GM19467 (cell line): ENCODE data around the gene CACNA2D1.
"Not testable (repeated sequence)": the region's sequence is repeated elsewhere in the genome, so short reads cannot be mapped to it uniquely, and the experiment has no call there.

Experiments used
- ATAC-seq: cut with Tn5 transposase; IDR thresholded peaks from one replicate; pipeline ENCODE4 v1.9.1; 2021; ENCODE audit warnings: mild to moderate bottlenecking, moderate library complexity; ENCODE audit not compliant: unreplicated experiment

The CACNA2D1 gene

DNA sequence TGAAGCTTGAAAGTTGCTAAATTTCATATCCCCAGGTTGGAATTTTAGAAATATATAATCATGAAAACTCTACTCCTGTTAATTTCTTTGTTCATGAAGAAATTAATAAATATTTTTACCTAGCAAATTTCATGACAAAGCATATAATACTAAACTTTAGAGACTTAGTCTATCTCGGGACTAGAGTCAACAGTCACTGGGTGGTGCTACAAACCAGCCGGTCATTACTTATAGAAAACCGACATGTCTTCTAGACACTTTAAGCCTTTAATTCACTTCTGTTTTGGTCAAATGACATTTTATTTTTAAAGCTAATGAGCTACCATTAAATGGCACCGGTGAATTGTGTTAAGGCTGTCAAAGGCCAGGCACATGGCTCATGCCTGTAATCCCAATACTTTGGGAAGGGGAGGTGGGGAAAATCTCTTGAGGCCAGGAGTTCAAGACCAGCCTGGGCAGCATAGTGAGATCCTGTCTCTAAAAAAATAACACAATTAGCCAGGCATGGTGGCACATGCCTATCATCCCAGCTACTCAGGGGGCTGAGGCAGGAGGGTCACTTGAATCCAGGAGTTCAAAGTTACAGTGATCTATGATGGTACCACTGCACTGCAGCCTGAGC, 270.1 kb downstream of the CACNA2D1 start:
- ATAC-seq = no peak

DNA sequence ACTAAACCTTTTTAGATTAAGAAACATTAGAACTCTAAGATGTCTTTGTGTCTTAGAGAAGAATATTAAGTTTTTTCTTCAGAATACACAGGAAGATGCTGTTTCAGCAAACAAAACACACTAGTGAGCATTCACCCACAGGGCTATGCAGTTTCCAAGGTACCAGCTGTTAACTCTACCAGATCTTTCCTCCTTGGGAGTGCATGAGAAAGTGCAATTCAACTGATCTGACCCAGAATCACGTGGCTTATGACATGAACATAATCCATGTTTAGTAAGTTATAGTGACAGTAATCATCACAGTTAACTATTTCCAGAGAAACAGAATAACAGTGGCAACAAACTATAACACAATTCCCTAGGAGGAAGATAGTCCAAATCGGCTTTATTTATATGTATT, 270.7 kb downstream of the CACNA2D1 start:
- no peak for ATAC-seq

DNA sequence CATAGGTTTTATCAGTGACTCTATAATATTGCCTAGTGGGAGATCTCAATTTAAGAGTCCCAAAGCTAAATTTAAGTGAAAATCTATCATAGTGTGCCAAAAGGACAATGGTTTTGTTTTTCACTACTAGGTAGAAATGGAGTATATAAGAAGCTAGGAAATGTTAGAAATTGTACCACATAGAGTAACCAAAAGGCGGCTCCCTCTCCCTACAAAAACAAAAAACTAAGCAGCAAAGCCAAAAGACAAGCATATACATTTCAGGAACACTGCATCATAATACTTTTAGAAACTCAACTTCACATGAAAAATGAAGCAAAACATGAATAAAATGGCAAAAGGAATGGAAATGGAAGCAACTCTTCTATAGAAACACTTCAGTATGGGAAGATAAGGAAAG, 271.6 kb downstream of the CACNA2D1 start:
- ATAC-seq = no peak

DNA sequence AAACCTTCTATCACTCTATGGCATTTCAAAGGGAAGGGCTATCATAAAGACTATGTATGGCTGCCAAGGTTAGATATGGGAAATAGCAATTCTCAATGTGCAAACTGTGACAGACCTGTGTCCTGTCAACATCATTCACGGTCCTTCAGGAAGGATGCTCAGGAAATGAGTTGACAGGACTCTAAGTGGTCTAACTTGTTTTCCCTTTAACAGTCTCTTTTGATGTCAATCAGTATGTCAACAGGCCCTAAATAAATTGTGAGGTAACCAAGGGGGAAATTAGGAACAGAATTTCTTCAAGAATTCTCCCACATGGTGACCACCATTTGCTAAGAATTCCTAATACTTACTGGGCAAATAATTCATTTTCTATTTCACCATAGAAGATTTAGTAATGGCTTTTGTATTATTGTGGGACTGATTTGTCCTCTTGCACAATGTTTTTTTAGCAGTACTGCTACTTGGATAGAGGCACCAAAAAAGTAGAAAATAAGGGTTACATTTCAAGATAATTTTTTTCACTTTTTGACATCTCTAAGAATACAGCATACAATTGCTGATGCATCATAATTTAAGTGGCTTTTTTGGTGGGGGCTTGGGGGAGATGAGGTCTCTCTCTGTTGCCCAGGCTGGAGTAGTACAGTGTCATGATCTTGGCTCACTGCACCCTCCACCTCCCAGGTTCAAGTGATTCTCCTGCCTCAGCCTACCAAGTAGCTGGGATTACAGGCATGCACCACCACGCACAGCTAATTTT, 275.8 kb downstream of the CACNA2D1 start:
- ATAC-seq = no peak

DNA sequence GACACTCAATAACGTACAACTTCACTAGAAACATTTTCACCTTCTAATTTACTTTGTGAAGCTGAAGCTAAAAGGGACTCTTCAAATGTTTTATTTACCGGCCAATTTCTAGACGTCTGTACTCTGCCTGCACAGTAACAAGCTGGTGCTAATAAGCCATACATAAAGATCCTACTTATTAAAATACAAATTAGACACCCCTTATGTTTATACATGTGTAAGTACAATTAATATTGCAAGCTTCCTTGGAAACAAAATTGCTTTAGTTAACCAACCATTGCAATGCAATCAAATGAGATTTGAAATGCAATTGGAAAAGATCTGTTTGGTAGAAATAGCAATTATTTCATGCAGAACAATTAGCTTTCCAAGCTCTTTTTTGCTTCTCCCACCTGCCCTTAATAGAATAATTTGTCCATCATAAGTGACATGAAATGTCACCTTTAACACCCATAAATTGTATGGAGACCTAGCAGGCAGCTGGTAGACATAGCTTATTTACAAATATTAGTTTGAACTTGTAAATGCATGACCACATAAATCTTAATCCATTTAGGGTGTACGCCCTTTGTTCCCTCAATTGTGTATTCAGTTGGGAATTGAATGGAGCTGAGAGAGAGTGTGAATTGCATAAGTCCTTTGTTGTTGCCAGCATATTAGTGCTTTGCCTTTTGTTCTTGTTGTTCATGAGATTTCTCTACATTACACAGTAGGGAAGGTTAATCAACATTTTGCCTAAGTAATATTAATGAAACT, 277.1 kb downstream of the CACNA2D1 start:
- ATAC-seq = no peak

DNA sequence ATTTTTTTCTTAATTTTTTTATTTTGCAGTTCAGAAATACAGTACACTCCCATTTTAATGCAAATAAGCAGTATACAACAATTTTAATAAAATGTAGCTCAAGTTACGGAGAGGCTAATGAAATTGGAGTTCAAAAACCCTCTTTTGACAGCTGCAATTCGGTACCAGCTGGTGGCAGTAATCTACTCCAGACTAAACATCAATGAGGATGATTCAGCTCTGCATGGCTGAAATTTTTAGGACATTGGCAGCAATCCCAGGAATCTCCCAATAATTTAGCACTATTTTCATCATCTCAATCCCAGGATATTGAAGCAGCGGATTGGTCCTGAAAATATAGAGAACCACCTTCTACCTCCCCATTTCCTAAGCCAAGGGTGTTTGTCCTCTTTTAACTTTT, 278.8 kb downstream of the CACNA2D1 start:
- ATAC-seq = no peak

DNA sequence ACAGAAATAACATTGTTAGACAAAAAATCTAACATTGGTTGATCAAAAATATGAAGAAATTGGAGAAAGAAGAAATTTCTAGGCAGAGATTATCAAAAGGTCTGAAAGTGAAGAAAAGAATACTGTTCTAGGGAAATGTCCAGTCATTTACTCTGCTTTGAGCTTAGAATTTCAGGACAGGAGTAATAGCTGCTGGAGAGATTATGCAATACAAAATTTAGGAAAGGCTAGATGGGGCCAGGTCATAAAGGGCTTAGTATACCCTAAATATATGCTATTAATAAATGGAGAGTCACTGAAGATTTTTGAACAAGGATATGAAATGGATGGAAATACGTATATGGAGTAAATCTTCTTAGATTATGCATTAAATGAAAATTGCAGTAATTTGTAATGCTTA, 279.2 kb downstream of the CACNA2D1 start:
- no peak for ATAC-seq

DNA sequence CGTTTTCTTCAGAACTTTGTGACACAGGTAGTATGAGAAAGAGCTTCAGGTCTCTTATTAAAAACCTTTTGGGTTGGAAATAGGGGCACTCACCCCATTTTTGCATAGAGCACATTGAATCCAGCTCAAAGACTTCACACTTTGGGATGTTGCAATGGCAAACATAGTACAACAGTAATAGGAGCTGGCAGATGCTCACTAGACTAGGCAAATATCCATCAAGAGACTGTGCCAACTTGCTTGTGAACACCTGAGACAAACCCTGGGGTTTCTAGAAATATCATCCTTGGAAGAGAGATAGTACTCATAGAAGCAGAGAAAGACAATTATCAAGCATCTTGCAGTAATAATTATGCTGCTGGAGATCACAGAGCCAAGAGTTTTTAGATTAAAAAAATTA, 280.0 kb downstream of the CACNA2D1 start:
- no peak for ATAC-seq

DNA sequence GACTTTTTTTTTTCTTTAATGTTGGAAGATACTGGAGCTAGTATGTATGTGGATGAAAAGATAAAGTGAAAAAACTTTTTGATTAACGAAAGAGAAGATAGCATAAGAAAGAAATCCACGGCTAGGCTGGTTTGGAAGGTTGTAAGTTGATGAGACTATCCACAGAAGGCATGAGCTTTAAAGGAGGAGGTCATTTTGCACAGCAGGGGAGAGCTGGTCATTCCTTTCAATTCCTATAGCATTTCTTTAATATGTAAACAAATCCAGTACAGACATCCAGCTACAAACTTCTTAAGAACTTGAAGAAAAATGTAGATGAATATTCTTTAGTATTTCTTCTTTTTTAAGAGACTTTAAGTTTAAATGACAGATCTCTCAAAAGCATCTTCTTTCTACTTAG, 281.3 kb downstream of the CACNA2D1 start:
- no peak for ATAC-seq

DNA sequence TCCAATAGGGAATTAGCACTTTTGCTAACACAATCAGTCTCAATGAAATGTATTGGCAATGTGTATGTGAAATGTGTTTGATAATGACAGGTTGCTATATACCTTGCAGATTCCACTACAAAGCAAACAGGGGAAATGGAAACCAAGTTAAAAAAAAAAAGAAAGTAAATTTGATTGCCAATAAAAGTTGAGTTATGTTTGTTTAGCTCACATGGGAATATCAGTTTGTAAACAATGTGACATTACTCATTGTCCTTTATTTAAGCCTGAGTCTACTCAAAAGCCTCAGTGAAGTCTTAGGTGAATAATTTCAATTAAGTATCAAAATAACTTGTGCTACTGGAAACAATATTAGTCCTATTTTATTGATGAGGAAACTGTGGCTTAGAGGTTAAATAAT, 285.2 kb downstream of the CACNA2D1 start:
- ATAC-seq = no peak

DNA sequence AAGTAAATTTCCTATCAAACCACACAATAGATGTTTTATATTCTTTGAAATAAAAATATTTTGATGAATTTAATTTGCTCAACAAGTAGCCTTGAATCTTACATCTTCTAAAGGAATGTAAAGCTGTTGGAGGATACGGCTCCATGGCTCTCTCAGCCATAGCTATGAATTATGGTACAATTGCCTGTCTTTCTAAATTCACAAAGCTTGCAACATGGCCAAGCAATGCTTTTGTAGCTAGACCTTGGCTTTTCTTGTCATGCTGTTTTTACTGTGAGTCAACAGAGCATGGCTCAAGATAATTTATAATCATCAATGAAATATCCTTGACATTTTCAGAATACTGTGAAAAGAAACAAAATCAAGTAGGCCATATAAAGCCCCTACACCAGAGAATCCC, 286.7 kb downstream of the CACNA2D1 start:
- no peak for ATAC-seq

DNA sequence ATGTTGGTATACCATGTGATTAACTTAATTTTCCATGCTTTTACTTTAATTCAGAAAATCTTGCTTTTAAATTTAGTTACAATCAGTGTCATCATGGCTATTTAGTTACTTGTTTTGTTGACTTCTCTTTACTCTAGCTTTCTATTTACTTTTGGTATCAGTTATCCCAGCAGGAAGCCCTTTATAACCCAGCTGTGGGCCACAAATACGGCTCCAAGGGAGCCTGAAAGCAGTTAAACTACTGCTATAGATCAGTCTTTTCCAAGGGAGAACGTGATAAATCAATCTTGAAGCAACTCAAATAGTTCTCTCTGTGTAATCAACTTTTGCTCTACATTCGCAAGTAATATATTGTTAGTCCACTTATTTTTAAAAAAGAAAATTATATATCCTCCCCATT, 287.4 kb downstream of the CACNA2D1 start:
- ATAC-seq = no peak

DNA sequence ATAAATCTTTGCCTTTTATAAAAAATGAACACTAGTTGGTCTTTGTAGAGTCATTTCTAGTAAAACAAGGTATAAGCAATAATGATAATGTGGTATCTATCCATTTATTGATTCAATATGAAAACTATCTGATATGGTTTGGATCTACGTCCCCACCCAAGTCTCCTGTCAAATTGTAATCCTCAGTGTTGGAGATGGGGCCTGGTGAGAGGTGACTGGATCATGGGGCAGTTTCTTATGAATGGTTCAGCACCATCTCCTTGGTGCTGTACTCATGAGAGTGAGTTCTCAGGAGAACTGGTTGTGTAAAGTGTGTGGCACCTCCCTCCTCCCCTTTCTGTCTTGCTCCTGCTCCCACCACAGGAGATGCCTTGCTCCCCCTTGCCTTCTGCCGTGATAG, 288.8 kb downstream of the CACNA2D1 start:
- ATAC-seq = no peak

DNA sequence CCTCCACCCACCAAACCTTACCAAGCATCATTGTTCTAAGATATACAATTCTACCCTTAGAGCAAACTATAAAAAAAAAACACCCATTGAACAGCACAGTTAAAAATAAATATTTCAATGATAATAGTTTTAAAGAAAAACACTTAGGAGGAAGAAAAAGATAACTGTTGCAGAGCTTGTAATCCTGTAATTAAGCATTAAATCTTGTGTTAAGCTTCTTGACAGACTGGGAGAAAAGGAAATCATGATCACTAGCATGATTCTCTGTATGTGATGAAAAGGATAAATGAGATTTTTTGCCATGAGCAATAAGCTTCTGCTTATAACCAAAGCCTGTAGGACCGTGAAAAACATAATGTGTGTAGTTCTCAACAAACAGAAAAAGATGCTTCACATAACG, 289.8 kb downstream of the CACNA2D1 start:
- no peak for ATAC-seq

DNA sequence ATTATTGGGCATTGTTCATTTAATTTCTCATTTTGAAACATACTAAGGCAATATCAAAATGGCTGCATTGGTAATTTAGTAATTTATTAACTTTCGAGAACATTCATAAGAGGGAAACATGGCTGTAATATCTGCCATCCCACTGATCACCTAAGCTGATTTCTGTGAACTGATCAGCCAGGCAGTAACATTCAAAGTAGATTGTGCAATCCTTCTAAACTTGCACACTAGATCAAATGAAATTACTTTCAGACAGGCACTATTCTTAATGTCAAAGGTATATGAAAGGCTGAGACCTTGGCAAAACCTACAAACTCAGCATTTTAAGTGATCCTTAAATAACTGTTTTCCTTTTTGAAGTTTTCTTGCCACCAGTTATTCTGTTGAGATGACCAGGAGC, 290.7 kb downstream of the CACNA2D1 start:
- no peak for ATAC-seq

DNA sequence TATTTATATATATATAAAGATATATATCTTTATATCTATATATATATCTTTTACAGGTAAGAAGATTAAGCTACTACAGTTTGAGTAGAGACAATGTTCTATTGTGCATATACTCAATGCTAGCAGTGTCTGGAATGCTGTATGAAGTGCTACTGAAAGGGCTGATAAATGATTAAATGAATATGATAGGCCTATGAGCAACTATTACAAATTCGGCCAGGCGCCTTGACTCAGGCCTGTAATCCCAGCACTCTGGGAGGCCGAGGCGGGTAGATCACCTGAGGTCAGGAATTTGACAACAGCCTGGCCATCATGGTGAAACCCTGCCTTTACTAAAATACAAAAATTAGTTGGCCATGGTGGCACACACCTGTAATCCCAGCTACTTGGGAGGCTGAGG, 297.1 kb downstream of the CACNA2D1 start:
- no peak for ATAC-seq

DNA sequence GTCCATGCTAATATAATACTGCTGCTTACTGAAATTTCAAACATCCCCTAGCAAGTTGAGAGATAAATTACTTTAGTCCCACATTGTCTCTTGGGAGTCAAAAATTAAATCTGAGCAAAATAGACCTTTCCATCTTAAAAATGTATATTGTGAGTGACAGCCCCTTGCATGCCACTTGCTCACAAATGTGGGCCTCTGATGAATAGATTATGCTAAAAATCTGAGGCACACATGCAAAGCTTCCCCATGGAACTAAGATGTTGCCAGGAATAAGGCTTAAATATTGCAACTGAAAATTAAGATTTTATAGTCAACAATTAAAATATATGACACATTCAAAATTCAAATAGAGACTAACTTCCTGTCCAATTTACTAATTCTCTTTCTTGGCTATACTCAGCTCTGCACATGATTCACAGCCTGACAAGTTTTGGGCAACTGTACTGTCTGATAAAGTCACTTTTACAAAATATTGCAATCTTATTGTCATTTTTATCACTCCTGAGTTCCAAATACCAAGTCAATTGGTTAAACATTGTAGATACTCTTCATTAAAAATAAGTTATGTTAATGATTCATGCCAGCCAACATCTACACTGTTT, 301.2 kb downstream of the CACNA2D1 start:
- ATAC-seq = no peak

DNA sequence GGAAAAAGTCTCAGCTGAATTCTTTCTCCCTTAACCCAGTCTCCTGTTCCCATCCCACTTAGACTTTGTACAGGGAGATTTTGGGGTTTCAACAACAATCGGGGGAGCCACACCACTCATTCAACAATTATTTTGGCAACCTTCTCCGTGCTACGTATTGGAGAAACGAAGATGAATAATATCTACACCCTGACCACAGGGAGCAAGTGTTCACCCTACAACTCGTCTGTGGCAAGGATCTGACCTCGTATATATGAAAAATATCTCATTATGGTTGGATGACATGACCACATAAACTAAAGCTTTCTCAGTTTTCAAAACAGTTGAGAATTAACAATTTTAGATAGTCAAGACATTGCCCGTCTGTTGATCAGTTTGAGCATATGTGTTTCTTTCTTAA, 302.1 kb downstream of the CACNA2D1 start:
- ATAC-seq = no peak

DNA sequence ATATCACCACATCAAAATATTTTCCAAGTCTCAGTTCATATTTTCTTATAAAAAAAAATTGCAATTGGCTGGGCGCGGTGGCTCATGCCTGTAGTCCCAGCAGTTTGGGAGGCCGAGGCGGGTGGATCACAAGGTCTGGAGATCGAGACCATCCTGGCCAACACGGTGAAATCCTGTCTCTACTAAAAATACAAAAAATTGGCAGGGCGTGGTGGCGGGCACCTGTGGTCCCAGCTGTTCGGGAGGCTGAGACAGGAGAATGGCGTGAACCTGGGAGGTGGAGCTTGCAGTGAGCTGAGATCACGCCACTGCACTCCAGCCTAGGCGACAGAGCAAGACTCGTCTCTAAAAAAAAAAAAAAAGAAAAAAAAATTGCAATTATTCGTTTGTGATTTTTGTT, 303.0 kb downstream of the CACNA2D1 start:
- ATAC-seq = not testable (repeated sequence)

DNA sequence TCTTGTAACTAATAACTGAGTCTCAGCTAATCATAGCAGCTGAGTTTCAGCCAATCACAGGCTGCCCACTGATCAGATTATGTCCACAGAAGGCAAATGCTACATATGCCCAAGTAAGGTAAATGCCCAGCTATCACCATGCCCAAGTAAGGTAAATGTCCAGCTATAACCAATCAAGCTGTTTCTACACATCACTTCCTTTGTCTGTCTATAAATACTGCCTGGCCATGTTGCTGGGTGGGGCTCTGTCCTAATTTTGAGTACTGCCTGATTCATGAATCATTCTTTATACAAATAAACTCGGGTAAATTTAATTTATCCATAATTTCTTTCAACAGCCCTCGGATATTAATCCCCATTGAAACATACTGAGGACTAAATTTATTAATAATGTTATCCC, 312.4 kb downstream of the CACNA2D1 start:
- no peak for ATAC-seq

DNA sequence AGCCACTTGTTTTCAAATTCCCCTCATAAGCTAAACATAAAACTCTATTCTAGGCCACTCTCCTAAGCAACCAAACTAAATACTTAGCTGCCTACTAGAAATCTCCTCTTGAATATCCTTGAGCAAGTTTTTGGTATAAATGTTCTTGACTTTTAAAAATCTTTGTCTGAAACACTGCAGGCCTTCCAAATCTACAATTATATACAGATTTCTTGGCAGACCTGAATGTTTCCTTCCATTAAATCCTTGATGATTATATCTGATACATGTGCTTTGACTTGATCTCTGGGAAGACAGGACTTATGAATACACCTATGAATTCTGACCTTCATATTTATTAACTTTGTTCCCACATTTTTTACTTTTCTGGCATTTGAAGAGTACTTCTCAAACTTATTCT, 314.5 kb downstream of the CACNA2D1 start:
- ATAC-seq = no peak

DNA sequence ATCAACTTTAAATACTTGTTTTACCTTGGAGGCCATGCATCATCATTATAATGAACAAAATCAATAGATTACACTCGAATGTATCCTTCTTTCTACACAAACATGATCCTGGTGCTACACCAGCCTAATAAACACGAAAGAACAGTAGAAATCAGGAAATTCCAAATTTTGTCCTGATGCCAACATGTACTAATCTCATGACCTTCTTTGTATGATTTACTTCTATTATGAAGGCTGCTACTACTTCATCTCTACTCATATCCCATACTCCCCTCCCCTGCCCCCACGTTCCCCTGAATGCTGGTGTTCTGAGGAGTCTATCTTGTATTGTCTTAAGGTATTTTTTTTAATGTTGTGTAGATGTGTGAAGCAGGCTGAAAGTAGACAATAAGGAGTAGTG, 315.0 kb downstream of the CACNA2D1 start:
- ATAC-seq = no peak
